Measurements from ENCODE around the gene GDNF.
A peak's percentile ranks its signal among the peaks of the same experiment; 100 is the strongest.

Gene GDNF

DNA sequence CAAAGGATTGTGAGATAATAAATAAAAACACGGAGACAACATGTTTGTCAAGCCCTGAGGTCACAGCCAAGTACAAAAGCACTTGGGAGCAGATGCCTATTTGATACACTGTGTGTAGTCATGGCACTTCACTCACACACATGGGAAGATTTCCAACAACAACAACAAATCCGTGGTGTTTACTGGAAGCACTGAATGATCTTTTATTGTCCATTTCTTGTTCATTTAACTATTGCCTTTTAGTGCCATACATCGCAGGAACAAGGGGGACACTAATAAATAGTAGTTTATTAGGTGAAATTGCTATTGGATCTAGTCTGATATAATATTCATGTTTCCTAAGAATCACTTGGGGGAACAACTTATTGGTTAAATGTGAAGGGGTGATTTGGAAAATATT, 20.4 kb upstream of the GDNF start:
- peak; percentile 35 for DNase-seq (ENCODE audit: low read depth)
- TF ChIP-seq, protein P1, sequence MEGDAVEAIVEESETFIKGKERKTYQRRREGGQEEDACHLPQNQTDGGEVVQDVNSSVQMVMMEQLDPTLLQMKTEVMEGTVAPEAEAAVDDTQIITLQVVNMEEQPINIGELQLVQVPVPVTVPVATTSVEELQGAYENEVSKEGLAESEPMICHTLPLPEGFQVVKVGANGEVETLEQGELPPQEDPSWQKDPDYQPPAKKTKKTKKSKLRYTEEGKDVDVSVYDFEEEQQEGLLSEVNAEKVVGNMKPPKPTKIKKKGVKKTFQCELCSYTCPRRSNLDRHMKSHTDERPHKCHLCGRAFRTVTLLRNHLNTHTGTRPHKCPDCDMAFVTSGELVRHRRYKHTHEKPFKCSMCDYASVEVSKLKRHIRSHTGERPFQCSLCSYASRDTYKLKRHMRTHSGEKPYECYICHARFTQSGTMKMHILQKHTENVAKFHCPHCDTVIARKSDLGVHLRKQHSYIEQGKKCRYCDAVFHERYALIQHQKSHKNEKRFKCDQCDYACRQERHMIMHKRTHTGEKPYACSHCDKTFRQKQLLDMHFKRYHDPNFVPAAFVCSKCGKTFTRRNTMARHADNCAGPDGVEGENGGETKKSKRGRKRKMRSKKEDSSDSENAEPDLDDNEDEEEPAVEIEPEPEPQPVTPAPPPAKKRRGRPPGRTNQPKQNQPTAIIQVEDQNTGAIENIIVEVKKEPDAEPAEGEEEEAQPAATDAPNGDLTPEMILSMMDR (conservative IDR thresholded peaks at IDR 0.05; ENCODE audit: control insufficient read depth, insufficient read depth, low read depth, low read length): no peak
- no peak overlapping the region for H3K4me3 ChIP-seq (ENCODE audit: control insufficient read depth, low read depth, low read length)

DNA sequence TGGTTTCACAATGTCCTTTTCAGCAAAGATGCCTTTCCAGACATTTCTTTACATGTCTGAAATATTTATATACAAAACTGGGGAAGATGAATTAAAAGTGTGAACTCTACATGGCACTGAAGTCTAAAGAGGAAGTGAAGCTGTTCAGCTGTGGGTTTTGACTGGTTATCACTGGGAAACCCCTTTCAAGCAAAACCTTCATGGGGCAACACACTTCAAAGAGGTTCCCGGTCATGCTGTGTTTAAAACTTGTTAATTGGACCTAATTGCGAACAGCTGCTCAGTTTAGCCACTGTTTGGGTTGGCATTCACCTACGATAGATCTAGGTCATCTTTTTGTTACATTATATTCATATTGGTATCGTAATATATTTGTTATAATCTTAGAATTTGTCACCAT, 20.0 kb upstream of the GDNF start:
- TF ChIP-seq, protein P1 (conservative IDR thresholded peaks at IDR 0.05; ENCODE audit: control insufficient read depth, insufficient read depth, low read depth, low read length): no peak
- H3K4me3 ChIP-seq (ENCODE audit: control insufficient read depth, low read depth, low read length): no peak overlapping the region
- no peak for DNase-seq (ENCODE audit: low read depth)

DNA sequence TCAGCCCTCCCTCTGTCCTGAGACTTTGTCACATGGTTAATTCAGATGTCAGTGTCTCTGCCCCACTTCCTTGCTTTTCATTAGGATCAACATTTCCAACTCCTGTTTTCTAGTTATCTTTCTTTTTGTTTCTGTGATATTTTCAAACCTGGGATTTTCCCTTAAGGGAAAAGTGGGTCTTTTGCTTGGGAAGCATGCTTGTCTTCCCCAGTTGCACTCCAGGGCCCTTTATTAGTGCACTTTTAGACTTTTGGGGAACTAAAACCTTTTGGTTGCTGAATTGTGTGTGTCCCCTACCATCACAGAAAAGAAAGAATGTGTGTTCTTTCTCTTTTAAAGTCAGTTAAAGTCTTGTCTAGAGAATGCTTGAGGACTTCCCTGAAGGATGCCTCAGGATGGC, 18.4 kb upstream of the GDNF start:
- TF ChIP-seq, protein P1 (conservative IDR thresholded peaks at IDR 0.05; ENCODE audit: control insufficient read depth, insufficient read depth, low read depth, low read length): no peak
- no peak for DNase-seq (ENCODE audit: low read depth)
- H3K4me3 ChIP-seq (ENCODE audit: control insufficient read depth, low read depth, low read length): no peak overlapping the region

DNA sequence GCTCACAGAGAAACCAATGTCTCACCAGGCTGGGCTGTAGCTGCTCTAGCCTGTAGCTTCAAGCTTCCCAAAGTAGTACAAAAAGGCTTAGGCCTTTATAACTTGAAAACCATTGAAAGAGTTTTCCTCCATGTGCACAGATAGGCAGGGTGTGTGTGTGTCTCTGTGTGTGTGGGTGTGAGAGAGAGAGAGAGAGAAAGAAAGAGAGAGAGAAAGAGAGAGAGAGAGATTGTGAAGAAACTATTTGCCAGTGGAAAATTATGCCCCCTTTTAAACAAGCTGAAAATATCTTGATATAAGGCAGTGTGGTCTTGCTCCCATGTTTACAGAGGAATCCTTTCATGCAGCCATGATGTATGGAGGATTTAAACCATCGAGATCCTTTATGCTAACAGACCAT, 17.9 kb upstream of the GDNF start:
- TF ChIP-seq, protein P1 (conservative IDR thresholded peaks at IDR 0.05; ENCODE audit: control insufficient read depth, insufficient read depth, low read depth, low read length): no peak
- DNase-seq (ENCODE audit: low read depth): no peak
- no peak overlapping the region for H3K4me3 ChIP-seq (ENCODE audit: control insufficient read depth, low read depth, low read length)

DNA sequence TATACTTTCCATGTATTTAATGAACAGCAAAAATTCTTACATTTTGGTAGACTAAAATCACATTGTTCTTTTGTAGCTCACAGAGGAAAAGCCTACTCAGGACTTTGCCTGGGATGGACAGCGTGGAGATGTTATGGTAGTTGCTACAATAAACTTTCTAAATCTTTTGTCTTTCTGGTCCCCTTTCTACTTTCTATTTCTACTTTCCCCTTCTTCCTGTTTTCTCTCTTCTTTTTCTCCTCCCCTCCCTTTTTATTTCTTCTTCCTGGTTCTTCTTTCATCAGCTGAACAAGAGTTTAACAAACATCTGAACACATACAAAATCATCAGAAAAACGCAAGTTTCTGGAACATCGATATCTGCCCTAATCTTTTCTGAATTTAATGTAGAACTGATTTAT, 15.6 kb upstream of the GDNF start:
- no peak for DNase-seq (ENCODE audit: low read depth)
- TF ChIP-seq, protein P1 (conservative IDR thresholded peaks at IDR 0.05; ENCODE audit: control insufficient read depth, insufficient read depth, low read depth, low read length): no peak
- no peak overlapping the region for H3K4me3 ChIP-seq (ENCODE audit: control insufficient read depth, low read depth, low read length)

DNA sequence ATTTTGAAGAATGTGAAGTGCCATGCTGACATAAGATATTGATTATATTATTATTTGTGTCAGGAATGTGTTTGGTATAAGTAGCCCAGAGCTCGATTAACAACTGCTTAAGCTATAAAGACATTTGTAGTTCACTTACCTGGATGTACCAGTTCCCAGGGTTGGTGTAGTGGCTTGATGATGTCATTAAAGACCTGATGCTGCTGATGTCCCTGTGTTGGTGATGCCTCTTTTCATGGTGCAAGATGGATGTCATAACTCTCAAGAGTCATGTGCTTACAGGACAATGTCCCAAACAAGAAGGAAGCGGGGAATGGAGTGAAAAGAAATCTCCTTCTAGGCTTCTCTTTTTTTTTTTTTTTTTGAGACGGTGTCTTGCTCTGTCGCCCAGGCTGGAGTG, 11.5 kb upstream of the GDNF start:
- TF ChIP-seq, protein P1 (conservative IDR thresholded peaks at IDR 0.05; ENCODE audit: control insufficient read depth, insufficient read depth, low read depth, low read length): no peak
- DNase-seq (ENCODE audit: low read depth): no peak
- H3K4me3 ChIP-seq (ENCODE audit: control insufficient read depth, low read depth, low read length): no peak overlapping the region

DNA sequence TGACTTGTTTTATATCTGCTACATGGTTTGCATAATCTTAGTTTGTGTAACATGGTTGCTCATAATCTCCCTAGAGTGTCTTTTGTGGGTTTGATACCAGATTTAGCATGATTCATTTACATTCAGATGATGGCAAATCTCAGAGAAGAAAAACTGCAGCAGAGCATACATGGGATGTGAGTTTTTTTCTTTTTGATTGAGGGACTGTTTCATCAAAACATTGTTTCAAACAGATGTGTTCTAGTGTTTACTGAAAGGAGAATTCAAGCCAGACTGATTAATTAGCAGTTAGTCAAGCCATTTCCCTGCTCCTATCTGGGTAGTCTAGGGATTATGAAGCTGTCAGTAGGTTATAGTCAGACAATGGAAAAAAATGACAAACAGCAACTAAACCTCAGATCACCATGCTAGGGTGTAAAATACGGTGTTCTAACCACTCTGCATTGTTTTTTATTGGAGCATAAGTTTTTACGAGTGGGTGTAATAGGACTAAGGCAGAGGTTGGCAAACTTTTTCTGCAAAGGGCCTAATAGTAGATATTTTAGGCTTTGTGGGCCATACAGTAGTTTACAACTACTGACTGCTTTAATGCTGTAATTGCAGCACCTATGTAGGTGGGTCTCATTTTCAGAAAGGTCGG, 10.5 kb upstream of the GDNF start:
- DNase-seq (ENCODE audit: low read depth): peak; percentile 94
- no peak overlapping the region for H3K4me3 ChIP-seq (ENCODE audit: control insufficient read depth, low read depth, low read length)
- TF ChIP-seq, protein P1 (conservative IDR thresholded peaks at IDR 0.05; ENCODE audit: control insufficient read depth, insufficient read depth, low read depth, low read length): no peak

Measured in fibroblast of mammary gland (primary cell).